NCI-H1436 (cell line): ENCODE results near the gene FES.
"Not testable (repeated sequence)": the region's sequence is repeated elsewhere in the genome, so short reads cannot be mapped to it uniquely, and the experiment has no call there.

ENCODE experiments used
- DNase-seq: peaks from one replicate; lab custom pipeline; 2025; lab: John Stamatoyannopoulos, UW

Gene FES

GRCh38 chr15:90883976-90884718 is at the start of gene FES:
FES (plus strand) TSS chr15:90884504; CDS start chr15:90885046, 542 bp downstream.
- no peak for DNase-seq

- DNase-seq, result no peak
Measured at GRCh38 chr15:90834626-90835025, 49.7 kb upstream of the FES start.

- no peak for DNase-seq
Measured at GRCh38 chr15:90836296-90836871, 47.9 kb upstream of the FES start.

- DNase-seq, result no peak
Measured at GRCh38 chr15:90837094-90837493, 47.2 kb upstream of the FES start.

DNA sequence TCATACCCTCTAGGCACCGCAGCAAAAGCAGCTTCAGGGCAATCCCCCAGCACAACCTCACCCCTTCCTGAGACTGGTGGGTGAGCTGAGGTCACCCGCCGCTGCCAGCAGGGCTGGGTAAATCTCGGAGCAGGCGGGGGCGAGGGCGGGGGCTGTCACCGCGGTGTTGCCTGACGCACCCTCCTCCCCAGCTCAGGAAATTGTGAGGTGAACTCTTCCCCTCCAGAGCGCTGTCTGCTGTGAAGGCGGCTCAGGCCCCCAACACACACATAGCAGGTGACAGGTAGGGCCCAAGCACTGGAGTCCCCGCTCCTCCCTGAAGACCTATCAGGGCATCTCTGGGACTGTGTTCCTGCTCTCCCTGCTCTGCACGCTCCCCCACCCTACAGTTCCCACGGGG is 46.2 kb upstream of the FES start:
- DNase-seq, result no peak

- DNase-seq, result no peak
Measured at GRCh38 chr15:90838544-90838943, 45.8 kb upstream of the FES start.

DNA sequence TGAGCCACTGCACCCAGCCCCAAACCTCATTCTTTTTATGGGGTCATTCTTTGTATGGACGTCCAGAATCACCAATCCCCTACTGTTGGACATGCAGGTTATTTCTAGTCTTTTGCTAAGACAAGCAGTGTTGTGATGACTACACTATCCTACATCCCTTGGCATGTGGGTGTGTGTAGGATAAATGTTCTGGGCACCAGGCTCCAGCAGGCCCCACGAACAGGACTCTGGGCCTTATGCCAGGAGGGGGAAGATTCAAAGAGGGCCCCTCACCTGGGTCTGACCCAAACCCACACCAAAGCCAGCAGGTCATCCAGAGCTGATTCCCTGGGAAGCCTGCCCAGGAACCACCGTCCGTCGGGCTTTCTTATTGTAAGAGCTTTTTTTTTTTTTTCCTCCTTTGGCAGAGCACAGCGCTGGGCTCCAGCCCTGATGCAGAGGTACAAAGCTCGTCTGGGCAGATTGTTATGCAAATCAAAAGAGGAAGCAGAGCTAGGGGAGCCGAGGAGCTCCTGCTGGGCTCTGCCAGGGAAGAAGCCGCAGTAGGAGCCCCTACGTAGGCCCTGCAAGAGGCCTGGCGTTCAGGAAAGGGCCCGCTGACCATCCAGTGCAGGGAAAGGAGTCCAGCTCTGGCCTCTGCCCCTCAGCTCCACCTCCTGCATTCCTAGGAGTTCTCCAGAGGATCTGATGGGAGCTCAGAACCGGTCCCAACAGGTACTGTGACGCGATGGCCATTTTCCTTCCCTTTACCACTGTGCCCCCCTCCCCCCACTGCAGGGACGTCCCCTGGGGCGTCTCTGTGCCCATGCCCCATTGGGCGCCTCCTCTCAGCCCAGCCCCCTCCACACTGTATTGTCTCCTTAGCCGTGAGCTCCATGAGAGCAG is 44.9 kb upstream of the FES start:
- peak; percentile 69 for DNase-seq

DNA sequence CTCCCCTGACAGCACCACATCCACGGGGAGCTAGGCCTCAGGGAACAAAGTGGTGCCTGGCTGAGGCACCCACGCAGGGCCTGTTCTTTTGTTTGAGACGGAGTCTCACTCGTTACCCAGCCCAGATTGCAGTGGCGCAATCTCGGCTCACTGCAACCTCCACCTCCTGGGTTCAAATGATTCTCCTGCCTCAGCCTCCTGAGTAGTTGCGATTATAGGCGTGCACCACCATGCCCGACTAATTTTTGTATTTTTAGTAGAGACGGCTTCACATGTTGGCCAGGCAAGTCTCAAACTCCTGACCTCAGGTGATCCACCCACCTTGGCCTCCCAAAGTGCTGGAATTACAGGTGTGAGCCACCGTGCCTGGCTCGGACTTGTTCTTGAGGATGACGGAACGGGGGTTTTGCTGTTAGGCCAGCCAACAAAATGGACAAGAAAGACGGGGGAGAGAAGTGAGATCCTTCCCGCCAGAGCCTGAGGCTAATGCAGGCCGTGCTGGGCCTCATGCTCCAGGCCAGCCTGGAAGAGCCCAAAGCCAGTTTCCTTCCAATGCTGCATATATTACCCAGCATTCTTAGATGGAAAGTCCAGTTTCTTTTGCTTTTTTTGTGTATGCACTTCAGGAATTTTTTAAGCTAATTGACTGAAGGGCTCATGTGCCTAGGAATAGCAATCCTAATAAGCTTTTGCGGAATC is 44.0 kb upstream of the FES start:
- no peak for DNase-seq

GRCh38 chr15:90840954-90841353 is 43.4 kb upstream of the FES start:
- DNase-seq, result no peak

- no peak for DNase-seq
Measured at GRCh38 chr15:90844696-90845095, 39.6 kb upstream of the FES start.

GRCh38 chr15:90845201-90845949 is 38.9 kb upstream of the FES start:
- no peak for DNase-seq

GRCh38 chr15:90849424-90849823 is 34.9 kb upstream of the FES start:
- DNase-seq, result not testable (repeated sequence)

GRCh38 chr15:90851114-90851513 is 33.2 kb upstream of the FES start:
- DNase-seq, result no peak

DNA sequence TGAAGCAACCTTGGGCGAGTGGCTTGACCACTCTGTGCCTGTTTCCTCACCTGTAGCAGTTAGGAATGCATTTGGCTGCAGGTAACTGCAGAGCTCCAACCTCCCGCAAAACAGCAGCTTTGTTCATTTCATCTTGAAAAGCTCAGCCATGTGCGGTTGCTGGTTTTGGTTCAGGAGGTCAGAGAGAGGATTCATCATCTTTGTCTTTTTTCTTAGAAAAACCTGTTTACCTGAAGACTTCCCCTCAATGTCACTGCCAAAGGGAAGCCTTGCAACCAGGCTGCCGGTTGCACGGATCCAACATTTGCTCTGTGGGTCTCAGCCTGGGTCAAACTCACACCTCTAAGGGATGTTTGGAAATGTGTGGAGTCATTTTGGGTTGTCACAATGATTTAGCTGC is 32.4 kb upstream of the FES start:
- no peak for DNase-seq

DNA sequence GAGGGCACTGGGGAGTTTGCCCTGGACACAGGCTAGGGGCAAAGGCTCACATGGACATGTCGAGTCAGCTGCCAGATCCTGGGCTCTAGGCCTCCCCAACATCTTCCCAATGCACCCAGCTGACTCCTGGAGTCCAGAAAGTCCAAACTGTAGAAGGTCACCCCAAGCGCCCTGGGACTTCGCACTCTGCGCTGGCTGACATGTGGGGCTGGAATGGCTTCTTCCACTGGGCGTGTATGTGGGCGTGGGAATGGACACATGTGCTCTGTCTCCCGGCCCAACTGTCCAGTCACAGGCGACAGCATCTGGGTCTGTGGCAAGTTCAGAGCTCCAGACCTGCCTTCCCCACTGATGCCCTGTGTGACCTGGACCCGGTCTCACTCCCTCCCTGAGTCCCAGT is 29.2 kb upstream of the FES start:
- no peak for DNase-seq

GRCh38 chr15:90857337-90857736 is 27.0 kb upstream of the FES start:
- no peak for DNase-seq

DNA sequence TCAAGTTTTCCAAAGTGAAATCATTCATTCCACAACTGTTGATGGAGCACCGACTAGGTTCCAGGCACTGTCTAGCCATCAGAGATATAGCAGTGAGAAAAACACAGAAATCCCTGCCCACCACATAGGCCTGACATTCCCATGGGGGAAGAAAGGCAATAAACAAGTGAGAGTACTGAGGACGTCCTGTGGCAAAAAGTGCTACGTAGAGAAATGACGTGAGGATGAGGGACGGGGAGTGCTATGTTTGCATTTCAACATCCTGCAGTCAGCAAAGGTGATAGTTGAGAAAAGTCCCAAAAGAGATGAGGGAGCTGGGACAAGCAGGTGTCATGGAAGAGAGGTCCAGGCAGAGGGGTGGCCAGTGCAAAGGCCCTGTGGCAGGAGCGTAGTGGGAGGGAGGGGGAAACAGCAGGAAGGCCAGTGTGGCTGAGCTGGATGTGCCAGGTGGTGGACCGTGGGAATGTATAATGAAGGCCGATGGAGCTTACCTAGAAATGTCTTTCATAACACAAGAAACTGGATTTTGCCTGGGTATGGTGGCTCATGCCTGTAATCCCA is 26.3 kb upstream of the FES start:
- DNase-seq, result no peak

DNA sequence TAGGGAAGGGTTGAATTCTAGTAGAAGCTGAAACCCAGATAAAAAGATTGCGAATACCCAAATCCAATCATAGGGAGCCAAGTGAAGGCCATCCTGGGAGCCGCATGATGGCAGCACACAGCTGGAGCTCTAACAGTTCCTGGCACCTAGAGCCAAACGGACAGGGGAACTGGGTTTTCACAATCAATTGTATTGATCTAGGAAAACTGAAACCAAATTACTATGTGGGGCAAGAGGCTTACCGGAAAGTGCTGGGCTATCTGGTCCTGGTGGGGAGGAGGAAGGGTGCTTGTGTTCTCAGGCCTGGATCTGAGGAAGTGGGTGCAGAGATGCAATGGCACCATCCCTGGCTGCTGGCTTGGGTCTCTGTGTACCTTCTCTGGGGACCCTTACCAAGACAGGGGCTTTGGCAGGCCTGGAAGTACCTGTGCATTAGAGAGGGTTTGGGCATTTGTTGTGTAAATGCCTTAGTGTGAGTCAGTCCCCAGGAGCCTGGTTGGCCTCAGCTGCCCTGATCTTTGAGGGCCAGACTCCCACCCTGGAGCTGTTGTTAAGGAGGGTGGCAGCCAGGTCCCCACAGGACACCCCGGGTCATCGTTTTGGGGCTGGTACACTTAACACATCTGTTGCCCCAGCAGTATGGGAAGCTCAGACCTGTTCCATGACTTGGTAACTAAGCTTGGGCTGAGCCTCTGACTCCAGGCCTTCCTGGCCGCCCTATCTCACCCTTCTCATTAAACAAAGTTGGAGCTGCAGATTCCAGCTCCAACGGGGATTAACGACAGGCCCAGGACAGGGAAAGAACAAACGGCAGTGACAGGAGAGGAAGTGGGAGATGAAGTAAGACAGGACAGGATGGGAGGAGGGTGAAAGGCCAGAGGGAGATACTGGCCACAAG is 24.8 kb upstream of the FES start:
- DNase-seq, result no peak

DNA sequence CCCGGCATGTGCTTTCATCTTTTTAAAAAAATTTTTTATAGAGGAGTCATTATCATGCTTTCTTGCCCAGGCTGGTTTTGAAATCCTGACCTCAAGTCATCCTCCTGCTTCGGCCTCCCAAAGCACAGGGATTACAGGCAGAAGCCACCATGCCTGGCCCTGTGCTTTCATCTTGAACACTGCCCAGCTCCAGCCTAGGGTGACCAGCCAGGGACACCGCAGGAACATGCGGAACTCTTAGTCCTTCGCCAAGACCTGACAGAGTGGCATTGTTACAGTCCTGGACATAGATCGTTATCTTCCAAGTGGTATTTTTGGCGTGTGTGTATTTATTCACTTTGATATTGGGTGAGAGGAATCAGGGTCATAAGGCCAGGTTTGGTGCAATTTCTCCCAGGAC is 23.9 kb upstream of the FES start:
- DNase-seq, result no peak
